HG03045 (cell line): ENCODE measurements around the gene FCAMR.

ENCODE experiments used
- ATAC-seq: cut with Tn5 transposase; IDR thresholded peaks from one replicate; pipeline ENCODE4 v1.9.1; 2021; ENCODE audit warnings: mild to moderate bottlenecking, moderate library complexity; ENCODE audit not compliant: unreplicated experiment

FCAMR gene

GRCh38 chr1:206970446-206970845, at the start of gene FCAMR:
TSS of gene FCAMR (minus strand) at chr1:206970460. CDS start at chr1:206970125, 335 bp downstream.
- no peak for ATAC-seq

- no peak for ATAC-seq
Measured at GRCh38 chr1:207019661-207020060, 49.4 kb upstream of the FCAMR start.

- no peak for ATAC-seq
Measured at GRCh38 chr1:207019161-207019560, 48.9 kb upstream of the FCAMR start.

GRCh38 chr1:207018707-207019106, 48.4 kb upstream of the FCAMR start:
- ATAC-seq: no peak

- no peak for ATAC-seq
Measured at GRCh38 chr1:207017615-207018559, 47.6 kb upstream of the FCAMR start.

GRCh38 chr1:207015791-207016190, 45.5 kb upstream of the FCAMR start:
- no peak for ATAC-seq

GRCh38 chr1:207014728-207015127, 44.5 kb upstream of the FCAMR start:
- no peak for ATAC-seq

GRCh38 chr1:207013321-207014085, 43.2 kb upstream of the FCAMR start:
- no peak for ATAC-seq

- ATAC-seq: no peak
Measured at GRCh38 chr1:207010726-207011125, 40.5 kb upstream of the FCAMR start.

GRCh38 chr1:207009945-207010344, 39.7 kb upstream of the FCAMR start:
- ATAC-seq: no peak

- ATAC-seq: no peak
Measured at GRCh38 chr1:207009182-207009850, 39.1 kb upstream of the FCAMR start.

GRCh38 chr1:207007352-207008033, 37.2 kb upstream of the FCAMR start:
- ATAC-seq: no peak

- ATAC-seq: no peak
Measured at GRCh38 chr1:207006914-207007313, 36.7 kb upstream of the FCAMR start.

GRCh38 chr1:207006083-207006482, 35.8 kb upstream of the FCAMR start:
- ATAC-seq: no peak

- ATAC-seq: no peak
Measured at GRCh38 chr1:207004931-207005830, 34.9 kb upstream of the FCAMR start.

GRCh38 chr1:207003210-207003609, 33.0 kb upstream of the FCAMR start:
- no peak for ATAC-seq

GRCh38 chr1:207002724-207003146, 32.5 kb upstream of the FCAMR start:
- ATAC-seq: no peak

- ATAC-seq: no peak
Measured at GRCh38 chr1:207001492-207002245, 31.4 kb upstream of the FCAMR start.
